NCI-H146 treated with DMSO at 0.1 percent for 48 hours (cell line): ENCODE data around the gene LTB4R.
"Not testable (repeated sequence)": the region's sequence is repeated elsewhere in the genome, so short reads cannot be mapped to it uniquely, and the experiment has no call there.

Experiments
- DNase-seq: peaks from one replicate; lab custom pipeline; 2025; ENCODE audit not compliant: unreplicated experiment; lab: John Stamatoyannopoulos, UW

Gene LTB4R

GRCh38 chr14:24317141-24317928 is 6.0 kb downstream of the LTB4R start:
- no peak for DNase-seq

- DNase-seq: no peak
Measured at GRCh38 chr14:24321212-24321975, 10.1 kb downstream of the LTB4R start.

- no peak for DNase-seq
Measured at GRCh38 chr14:24322672-24323071, 11.4 kb downstream of the LTB4R start.

GRCh38 chr14:24323341-24323740 is 12.0 kb downstream of the LTB4R start:
- no peak for DNase-seq

- DNase-seq: no peak
Measured at GRCh38 chr14:24324024-24324423, 12.7 kb downstream of the LTB4R start.

- no peak for DNase-seq
Measured at GRCh38 chr14:24325041-24325530, 13.8 kb downstream of the LTB4R start.

- no peak for DNase-seq
Measured at GRCh38 chr14:24325963-24326362, 14.7 kb downstream of the LTB4R start.

GRCh38 chr14:24327303-24327702 is 16.0 kb downstream of the LTB4R start:
- DNase-seq: no peak

GRCh38 chr14:24327914-24328313 is 16.6 kb downstream of the LTB4R start:
- not testable (repeated sequence) for DNase-seq

- no peak for DNase-seq
Measured at GRCh38 chr14:24329073-24329663, 17.9 kb downstream of the LTB4R start.

GRCh38 chr14:24329736-24330135 is 18.4 kb downstream of the LTB4R start:
- no peak for DNase-seq

- no peak for DNase-seq
Measured at GRCh38 chr14:24330973-24331674, 19.8 kb downstream of the LTB4R start.

GRCh38 chr14:24331731-24332267 is 20.5 kb downstream of the LTB4R start:
- no peak for DNase-seq

GRCh38 chr14:24332268-24332993 is 21.1 kb downstream of the LTB4R start:
- peak; percentile 48 for DNase-seq

- DNase-seq: no peak
Measured at GRCh38 chr14:24334431-24335291, 23.4 kb downstream of the LTB4R start, which contains the start of gene ADCY4. Gene ADCY4 (minus strand): TSS chr14:24335071. CDS start chr14:24334652, 419 bp downstream.

GRCh38 chr14:24335461-24336171 is 24.3 kb downstream of the LTB4R start:
- no peak for DNase-seq

- no peak for DNase-seq
Measured at GRCh38 chr14:24337144-24337823, 26.0 kb downstream of the LTB4R start.

GRCh38 chr14:24337824-24338175 is 26.5 kb downstream of the LTB4R start:
- no peak for DNase-seq
